Embryonic facial prominence (tissue), 1 donor: Measurements from ENCODE around the gene BMP2K.

Experiments used
- DNase-seq: peaks from one replicate; pipeline ENCODE4 v3.0.0-alpha.2; 2016; ENCODE audit errors: extremely low spot score

BMP2K gene

GRCh38 chr4:78764498-78764961 is 11.6 kb upstream of the BMP2K start:
- no peak for DNase-seq

- DNase-seq, result no peak
Observed at GRCh38 chr4:78765432-78766006, 10.6 kb upstream of the BMP2K start.

- DNase-seq, result no peak
Observed at GRCh38 chr4:78766026-78766425, 10.1 kb upstream of the BMP2K start.

- no peak for DNase-seq
Observed at GRCh38 chr4:78766650-78767049, 9.5 kb upstream of the BMP2K start.

- no peak for DNase-seq
Observed at GRCh38 chr4:78767350-78767749, 8.8 kb upstream of the BMP2K start.

- no peak for DNase-seq
Observed at GRCh38 chr4:78768452-78769180, 7.5 kb upstream of the BMP2K start.

GRCh38 chr4:78770091-78770642 is 6.0 kb upstream of the BMP2K start:
- DNase-seq, result no peak

GRCh38 chr4:78772526-78773091 is 3.5 kb upstream of the BMP2K start:
- no peak for DNase-seq

- no peak for DNase-seq
Observed at GRCh38 chr4:78774417-78774816, 1.7 kb upstream of the BMP2K start.

GRCh38 chr4:78775303-78776078 is 659 bp upstream of the BMP2K start:
- DNase-seq, result peak; percentile 82

GRCh38 chr4:78776729-78777575 is 802 bp downstream of the BMP2K start:
- DNase-seq, result no peak

- no peak for DNase-seq
Observed at GRCh38 chr4:78777576-78777940, 1.4 kb downstream of the BMP2K start.

- DNase-seq, result no peak
Observed at GRCh38 chr4:78778530-78778929, 2.4 kb downstream of the BMP2K start.

- no peak for DNase-seq
Observed at GRCh38 chr4:78779280-78779679, 3.1 kb downstream of the BMP2K start.

GRCh38 chr4:78780093-78780492 is 3.9 kb downstream of the BMP2K start:
- no peak for DNase-seq

GRCh38 chr4:78781139-78781538 is 5.0 kb downstream of the BMP2K start:
- no peak for DNase-seq

- no peak for DNase-seq
Observed at GRCh38 chr4:78781924-78782323, 5.8 kb downstream of the BMP2K start.

- DNase-seq, result no peak
Observed at GRCh38 chr4:78784236-78784865, 8.2 kb downstream of the BMP2K start.

- DNase-seq, result no peak
Observed at GRCh38 chr4:78787392-78788006, 11.3 kb downstream of the BMP2K start.
